ENCODE measurements around the gene IRF5.

IRF5 gene

DNA sequence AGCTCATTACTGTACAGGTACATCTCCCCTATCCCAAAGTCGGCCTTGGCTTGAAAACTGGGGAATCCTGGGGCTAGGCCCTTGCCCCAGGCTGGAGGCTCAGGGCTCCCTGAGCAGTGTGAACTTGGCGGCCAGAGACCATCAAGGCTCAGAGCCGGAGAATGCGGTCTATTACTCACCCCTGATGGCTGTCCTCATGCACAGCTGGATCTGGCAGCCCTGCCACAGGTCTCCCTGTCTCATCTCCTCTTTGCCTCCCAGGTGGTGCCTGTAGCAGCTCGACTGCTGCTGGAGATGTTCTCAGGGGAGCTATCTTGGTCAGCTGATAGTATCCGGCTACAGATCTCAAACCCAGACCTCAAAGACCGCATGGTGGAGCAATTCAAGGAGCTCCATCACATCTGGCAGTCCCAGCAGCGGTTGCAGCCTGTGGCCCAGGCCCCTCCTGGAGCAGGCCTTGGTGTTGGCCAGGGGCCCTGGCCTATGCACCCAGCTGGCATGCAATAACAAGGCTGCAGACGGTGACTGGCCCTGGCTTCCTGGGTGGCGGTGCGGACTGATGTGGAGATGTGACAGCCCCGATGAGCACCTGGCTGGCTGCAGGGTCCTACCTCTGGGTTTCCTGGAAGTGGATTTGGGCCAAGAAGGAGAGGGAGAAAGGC lies 10.7 kb downstream of the IRF5 start:
- Histone ChIP-seq H3K4me1 (ENCODE audit: insufficient read depth, insufficient read length) (peaks cover 11% of the 10 kb centered on the region), H3K27me3 (ENCODE audit: insufficient read depth, insufficient read length) (no peaks in the 10 kb centered on the region), H3K36me3 (ENCODE audit: insufficient read depth, insufficient read length, low read length) (peaks cover 7% of the 10 kb centered on the region), H3K9ac (ENCODE audit: insufficient read length, low read depth) (no peak overlapping the region), H3K9me3 (ENCODE audit: insufficient read depth, low read length) (no peaks in the 10 kb centered on the region), H3K4me3 (ENCODE audit: insufficient read length, low read depth) (no peak overlapping the region)
- DNase-seq (ENCODE audit: low read depth, low spot score), result no peak
- no peak for TF ChIP-seq YY1 (IDR thresholded peaks at IDR 0.05; ENCODE audit: insufficient read depth, insufficient read length)
- TF ChIP-seq SUZ12 (IDR thresholded peaks at IDR 0.05; ENCODE audit: extremely low read depth, insufficient read depth, insufficient read length), result no peak
- TF ChIP-seq ZNF274 (IDR thresholded peaks at IDR 0.05; ENCODE audit: low read depth, low read length), result no peak

DNA sequence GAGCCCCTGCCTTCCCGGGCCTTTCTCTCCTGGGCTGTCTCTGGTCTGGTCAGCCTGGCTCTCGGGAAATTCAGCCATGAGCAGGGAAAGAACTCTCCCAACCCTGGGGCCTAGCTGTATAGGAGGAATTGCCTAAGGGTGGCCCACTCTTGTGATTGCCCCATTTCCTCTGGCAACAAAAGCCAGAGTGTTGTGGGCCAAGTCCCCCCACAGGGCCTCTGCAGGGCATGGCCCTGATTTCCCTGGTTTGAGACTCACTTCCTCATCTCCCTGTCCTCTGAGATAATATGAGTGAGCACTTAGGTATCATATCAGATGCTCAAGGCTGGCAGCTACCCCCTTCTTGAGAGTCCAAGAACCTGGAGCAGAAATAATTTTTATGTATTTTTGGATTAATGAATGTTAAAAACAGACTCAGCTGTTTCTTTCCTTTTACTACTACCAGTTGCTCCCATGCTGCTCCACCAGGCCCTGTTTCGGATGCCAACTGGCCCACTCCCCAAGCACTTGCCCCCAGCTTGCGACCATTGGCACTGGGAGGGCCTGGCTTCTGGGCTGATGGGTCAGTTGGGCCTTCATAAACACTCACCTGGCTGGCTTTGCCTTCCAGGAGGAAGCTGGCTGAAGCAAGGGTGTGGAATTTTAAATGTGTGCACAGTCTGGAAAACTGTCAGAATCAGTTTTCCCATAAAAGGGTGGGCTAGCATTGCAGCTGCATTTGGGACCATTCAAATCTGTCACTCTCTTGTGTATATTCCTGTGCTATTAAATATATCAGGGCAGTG lies 11.4 kb downstream of the IRF5 start:
- H3K9ac ChIP-seq (ENCODE audit: insufficient read length, low read depth), result no peak overlapping the region
- no peaks in the 10 kb centered on the region for H3K9me3 ChIP-seq (ENCODE audit: insufficient read depth, low read length)
- no peaks in the 10 kb centered on the region for H3K27me3 ChIP-seq (ENCODE audit: insufficient read depth, insufficient read length)
- H3K4me1 ChIP-seq (ENCODE audit: insufficient read depth, insufficient read length), result peaks cover 11% of the 10 kb centered on the region
- no peak for DNase-seq (ENCODE audit: low read depth, low spot score)
- no peak for TF ChIP-seq SUZ12 (IDR thresholded peaks at IDR 0.05; ENCODE audit: extremely low read depth, insufficient read depth, insufficient read length)
- no peak for TF ChIP-seq ZNF274 (IDR thresholded peaks at IDR 0.05; ENCODE audit: low read depth, low read length)
- TF ChIP-seq YY1 (IDR thresholded peaks at IDR 0.05; ENCODE audit: insufficient read depth, insufficient read length), result no peak
- H3K36me3 ChIP-seq (ENCODE audit: insufficient read depth, insufficient read length, low read length), result peaks cover 14% of the 10 kb centered on the region
- H3K4me3 ChIP-seq (ENCODE audit: insufficient read length, low read depth), result no peak overlapping the region

DNA sequence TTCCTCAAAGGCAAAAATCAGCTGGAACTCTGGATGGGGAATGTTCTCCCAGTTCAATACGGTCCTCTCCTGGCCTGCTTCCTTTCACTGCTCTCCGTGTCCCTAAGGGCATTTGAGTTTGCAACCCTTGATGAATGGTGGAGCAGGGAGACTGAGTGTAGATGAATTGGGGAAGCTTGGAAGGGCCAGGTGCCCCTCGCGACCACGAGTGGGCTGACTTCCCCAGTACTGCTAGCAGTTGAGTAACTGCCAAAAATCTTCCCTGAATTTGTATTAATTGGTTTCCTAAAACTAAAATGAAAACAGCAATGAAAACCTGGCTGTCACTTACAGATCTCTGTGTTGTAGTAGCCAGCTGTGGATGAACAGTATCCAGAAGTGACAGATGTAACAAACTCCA lies 13.6 kb downstream of the IRF5 start:
- no peaks in the 10 kb centered on the region for H3K27me3 ChIP-seq (ENCODE audit: insufficient read depth, insufficient read length)
- no peak overlapping the region for H3K9ac ChIP-seq (ENCODE audit: insufficient read length, low read depth)
- H3K4me1 ChIP-seq (ENCODE audit: insufficient read depth, insufficient read length), result peaks cover 13% of the 10 kb centered on the region
- TF ChIP-seq YY1 (IDR thresholded peaks at IDR 0.05; ENCODE audit: insufficient read depth, insufficient read length) (no peak), SUZ12 (IDR thresholded peaks at IDR 0.05; ENCODE audit: extremely low read depth, insufficient read depth, insufficient read length) (no peak), ZNF274 (IDR thresholded peaks at IDR 0.05; ENCODE audit: low read depth, low read length) (no peak)
- H3K9me3 ChIP-seq (ENCODE audit: insufficient read depth, low read length), result no peaks in the 10 kb centered on the region
- H3K4me3 ChIP-seq (ENCODE audit: insufficient read length, low read depth), result no peak overlapping the region
- DNase-seq (ENCODE audit: low read depth, low spot score), result no peak
- H3K36me3 ChIP-seq (ENCODE audit: insufficient read depth, insufficient read length, low read length), result peaks cover 34% of the 10 kb centered on the region

DNA sequence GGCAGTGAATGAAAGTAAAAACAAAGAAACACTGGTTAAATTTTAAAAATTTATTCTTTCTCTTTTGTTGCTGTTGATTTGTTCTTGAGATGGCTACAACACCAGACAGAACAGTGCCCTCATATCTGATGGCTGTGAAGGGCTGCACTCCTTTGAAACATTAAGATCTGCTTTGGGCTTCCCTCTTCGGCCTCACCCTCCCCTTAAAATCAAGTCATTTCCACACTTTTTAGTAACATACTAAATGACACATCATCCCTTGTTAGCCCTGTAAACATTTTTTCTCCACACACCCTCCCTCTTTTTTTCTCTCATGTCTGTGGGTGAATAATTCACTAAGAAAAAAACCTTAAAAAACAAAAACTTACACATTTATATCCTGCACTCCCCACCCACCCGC lies 16.4 kb downstream of the IRF5 start:
- DNase-seq (ENCODE audit: low read depth, low spot score), result no peak
- peaks cover 2% of the 10 kb centered on the region for H3K4me1 ChIP-seq (ENCODE audit: insufficient read depth, insufficient read length)
- H3K36me3 ChIP-seq (ENCODE audit: insufficient read depth, insufficient read length, low read length), result peaks cover 58% of the 10 kb centered on the region
- H3K27me3 ChIP-seq (ENCODE audit: insufficient read depth, insufficient read length), result no peaks in the 10 kb centered on the region
- H3K9me3 ChIP-seq (ENCODE audit: insufficient read depth, low read length), result no peaks in the 10 kb centered on the region
- no peak overlapping the region for H3K4me3 ChIP-seq (ENCODE audit: insufficient read length, low read depth)
- no peak for TF ChIP-seq YY1 (IDR thresholded peaks at IDR 0.05; ENCODE audit: insufficient read depth, insufficient read length)
- TF ChIP-seq ZNF274 (IDR thresholded peaks at IDR 0.05; ENCODE audit: low read depth, low read length), result no peak
- TF ChIP-seq SUZ12 (IDR thresholded peaks at IDR 0.05; ENCODE audit: extremely low read depth, insufficient read depth, insufficient read length), result no peak
- no peak overlapping the region for H3K9ac ChIP-seq (ENCODE audit: insufficient read length, low read depth)

DNA sequence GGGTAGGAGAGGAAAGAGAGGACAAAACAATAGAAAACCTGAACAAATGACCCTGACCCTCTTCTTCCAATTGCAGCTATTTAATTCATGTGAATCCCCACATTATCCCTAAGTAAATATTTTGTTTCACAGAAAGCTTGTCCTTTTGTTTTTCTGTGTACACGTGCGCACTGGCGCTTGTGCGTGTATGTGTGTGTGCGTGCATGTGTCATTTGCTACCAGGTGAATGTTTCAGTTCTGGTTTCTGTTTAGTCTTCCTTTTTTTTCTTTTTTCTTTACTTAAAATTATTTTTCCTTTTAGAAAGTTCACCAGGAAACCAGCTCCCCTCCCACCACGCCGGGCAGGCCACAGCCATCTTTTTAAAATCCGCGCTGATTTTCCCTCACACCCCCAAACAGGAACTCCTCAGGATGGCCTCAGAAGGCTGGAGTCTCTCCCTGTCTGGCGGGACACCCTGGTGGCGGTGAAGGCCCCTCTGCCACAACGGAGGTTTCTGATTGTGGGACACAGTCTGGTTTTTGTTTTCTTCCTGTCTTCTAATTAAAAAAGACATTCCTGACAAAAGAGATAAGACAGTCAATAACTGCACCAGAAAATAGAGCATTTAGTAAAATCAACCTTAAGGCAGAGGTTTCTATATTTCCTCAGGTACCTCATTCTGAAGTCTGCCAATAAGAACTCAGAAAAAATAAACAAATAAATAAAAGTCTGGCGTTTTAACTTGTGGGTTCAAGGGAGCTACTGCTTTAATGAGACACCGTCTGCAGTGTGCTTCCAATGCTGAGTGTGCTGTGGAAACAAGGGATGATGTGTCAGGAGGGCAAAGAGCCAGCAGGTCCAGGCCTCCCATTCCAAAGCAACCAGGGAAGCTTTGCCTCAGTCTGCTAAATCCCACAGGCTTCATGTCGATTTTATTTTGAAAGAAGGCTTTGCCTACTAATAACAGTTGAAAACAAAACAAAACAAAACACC lies 17.4 kb downstream of the IRF5 start:
- no peak for TF ChIP-seq SUZ12 (IDR thresholded peaks at IDR 0.05; ENCODE audit: extremely low read depth, insufficient read depth, insufficient read length)
- TF ChIP-seq ZNF274 (IDR thresholded peaks at IDR 0.05; ENCODE audit: low read depth, low read length), result no peak
- TF ChIP-seq YY1 (IDR thresholded peaks at IDR 0.05; ENCODE audit: insufficient read depth, insufficient read length), result no peak
- H3K9ac ChIP-seq (ENCODE audit: insufficient read length, low read depth), result no peak overlapping the region
- peaks cover 68% of the 10 kb centered on the region for H3K36me3 ChIP-seq (ENCODE audit: insufficient read depth, insufficient read length, low read length)
- H3K4me3 ChIP-seq (ENCODE audit: insufficient read length, low read depth), result no peak overlapping the region
- H3K4me1 ChIP-seq (ENCODE audit: insufficient read depth, insufficient read length), result peaks cover 2% of the 10 kb centered on the region
- no peaks in the 10 kb centered on the region for H3K27me3 ChIP-seq (ENCODE audit: insufficient read depth, insufficient read length)
- H3K9me3 ChIP-seq (ENCODE audit: insufficient read depth, low read length), result no peaks in the 10 kb centered on the region
- DNase-seq (ENCODE audit: low read depth, low spot score), result no peak

DNA sequence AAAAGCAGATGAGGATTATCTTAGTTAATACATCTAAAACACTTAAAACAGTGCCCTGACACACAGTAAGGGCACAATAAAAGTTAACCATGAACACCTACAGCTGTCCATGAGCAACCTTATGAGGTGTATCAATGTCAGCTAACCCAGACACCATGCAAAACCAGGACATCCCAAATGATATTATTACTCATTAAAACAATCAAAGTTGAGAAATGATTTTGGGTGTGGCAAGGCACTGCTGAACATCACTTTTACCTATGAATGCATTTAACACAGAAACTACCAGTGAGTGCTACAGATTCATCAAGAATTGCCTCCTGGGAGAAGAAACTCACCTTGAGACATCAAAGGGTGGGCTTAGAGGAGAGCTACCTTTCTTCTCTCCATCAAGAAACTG lies 18.3 kb downstream of the IRF5 start:
- H3K9me3 ChIP-seq (ENCODE audit: insufficient read depth, low read length), result no peaks in the 10 kb centered on the region
- DNase-seq (ENCODE audit: low read depth, low spot score), result no peak
- no peak overlapping the region for H3K9ac ChIP-seq (ENCODE audit: insufficient read length, low read depth)
- peaks cover 70% of the 10 kb centered on the region for H3K36me3 ChIP-seq (ENCODE audit: insufficient read depth, insufficient read length, low read length)
- H3K4me3 ChIP-seq (ENCODE audit: insufficient read length, low read depth), result no peak overlapping the region
- H3K27me3 ChIP-seq (ENCODE audit: insufficient read depth, insufficient read length), result no peaks in the 10 kb centered on the region
- no peak for TF ChIP-seq SUZ12 (IDR thresholded peaks at IDR 0.05; ENCODE audit: extremely low read depth, insufficient read depth, insufficient read length)
- TF ChIP-seq YY1 (IDR thresholded peaks at IDR 0.05; ENCODE audit: insufficient read depth, insufficient read length), result no peak
- TF ChIP-seq ZNF274 (IDR thresholded peaks at IDR 0.05; ENCODE audit: low read depth, low read length), result no peak
- H3K4me1 ChIP-seq (ENCODE audit: insufficient read depth, insufficient read length), result peaks cover 2% of the 10 kb centered on the region

Measured in NT2/D1 (cell line).